Measurements from ENCODE around the gene INMT. TPM values are rescaled to one million over a fixed set of nuclear protein-coding genes. Genes with fewer than 3 reads are reported as not detected.

Gene INMT
- total and polyA plus RNA-seq, 2 of the 8 experiments (the other 6 are each of a cell fraction or from before 2014, with no cell fraction given) = 0.60 to 0.94 TPM

GRCh38 chr7:30714129-30714528 is 37.8 kb upstream of the INMT start:
- Histone ChIP-seq H3K79me2 (ENCODE audit: control insufficient read depth in 1 of 2, insufficient read depth in 2 of 2, low read length in 2 of 2) (no peaks in the 10 kb centered on the region), H3K56ac (replicated peaks; ENCODE audit: insufficient read length, low read depth, low read length) (no peak overlapping the region), H4K20me1 (replicated peaks in 1 of 2; ENCODE audit: control insufficient read depth in 1 of 2, insufficient read depth in 2 of 2, low read length in 2 of 2) (no peaks in the 10 kb centered on the region), H3K27me3 (replicated peaks in 1 of 4; ENCODE audit: control insufficient read depth in 3 of 4, extremely low read depth in 1 of 4, insufficient read depth in 3 of 4, low read length in 3 of 4) (no peaks in the 10 kb centered on the region), H3K9ac (replicated peaks in 1 of 4; ENCODE audit: extremely low read depth in 1 of 4, low read depth in 3 of 4, low read length in 3 of 4) (no peak overlapping the region), H2BK5ac (ENCODE audit: low read depth, low read length) (no peak overlapping the region), H4K91ac (replicated peaks; ENCODE audit: insufficient read length, low read length) (no peak overlapping the region), H3K79me1 (ENCODE audit: low read depth, low read length) (no peaks in the 10 kb centered on the region), H3K14ac (ENCODE audit: insufficient read length) (no peak overlapping the region), H3K23ac (ENCODE audit: insufficient read length) (no peak overlapping the region), H2BK20ac (ENCODE audit: low read length) (no peak overlapping the region), H3K18ac (ENCODE audit: extremely low read depth, low read length) (no peak overlapping the region), H2AK5ac (ENCODE audit: low read depth, low read length) (no peak overlapping the region), H2BK120ac (replicated peaks; ENCODE audit: low read depth, low read length) (no peak overlapping the region), H3K4me2 (ENCODE audit: insufficient read depth in 1 of 2, low read depth in 2 of 2, low read length in 2 of 2) (no peak overlapping the region), H3K4ac (replicated peaks; ENCODE audit: insufficient read length, low read depth, low read length) (no peak overlapping the region), H3K4me3 (ENCODE audit: extremely low read depth in 1 of 4, insufficient read depth in 2 of 4, low read depth in 3 of 4, low read length in 4 of 4) (no peak overlapping the region), H4K5ac (ENCODE audit: insufficient read length, low read depth, low read length) (no peak overlapping the region), H4K8ac (ENCODE audit: extremely low read depth, insufficient read depth, low read length) (no peak overlapping the region), H3K9me3 (ENCODE audit: insufficient read depth in 2 of 2, low read depth in 1 of 2, low read length in 1 of 2) (peaks cover 6 to 11% of the 10 kb centered on the region in 2 experiments; a peak in 3 of 4 replicates), H3K36me3 (ENCODE audit: control insufficient read depth in 2 of 4, insufficient read depth in 4 of 4, low read length in 3 of 4) (no peaks in the 10 kb centered on the region), H3K4me1 (replicated peaks in 1 of 4; ENCODE audit: control insufficient read depth in 3 of 4, insufficient read depth in 4 of 4, low read length in 3 of 4) (no peaks in the 10 kb centered on the region; a peak in 2 of 7 replicates), H3K27ac (ENCODE audit: low read depth, low read length) (no peak overlapping the region), H2AFZ (ENCODE audit: low read length) (no peak overlapping the region), H3K23me2 (ENCODE audit: low read depth, low read length) (no peaks in the 10 kb centered on the region; the same call in 1 of the 2 replicates), H2BK15ac (ENCODE audit: low read length) (no peak overlapping the region), H2BK12ac (ENCODE audit: low read depth, low read length) (no peak overlapping the region)
- TF ChIP-seq GTF2F1 (IDR thresholded peaks at IDR 0.05; ENCODE audit: borderline replicate concordance, low read depth, low read length) = no peak
- 85% methylated on average over 1 of the region's 1 CpG; no CpG with 5 or more reads in 1 of the 2 experiments for WGBS, 2 experiments (ENCODE audit: extremely low coverage in 1 of 2, insufficient coverage in 1 of 2, insufficient read length in 1 of 2, insufficient replicate concordance in 2 of 2, low coverage in 1 of 2, low lambda C conversion rate in 2 of 2, missing lambda C conversion rate in 1 of 2)
- POLR2A ChIA-PET (ENCODE audit: partially characterized antibody) = no interaction called here
- CTCF ChIA-PET (ENCODE audit: partially characterized antibody) = interaction anchor here (1.2 kb wide), 1 partner anchor 26 kb away, joined by 5 read pairs; no protein-coding TSS in a partner anchor
- DNase-seq (ENCODE audit: low read depth in 1 of 2, low spot score in 2 of 2) (no peak), FAIRE-seq (no peak)
